ENCODE data around the gene KLHDC4. TPM values are rescaled to one million over a fixed set of nuclear protein-coding genes. Genes with fewer than 3 reads are reported as not detected.
"Not testable (repeated sequence)": the region's sequence is repeated elsewhere in the genome, so short reads cannot be mapped to it uniquely, and the experiment has no call there.

Gene KLHDC4
- polyA plus RNA-seq, 10 donors: 18.3 to 29.1 (median 23.6) TPM

DNA sequence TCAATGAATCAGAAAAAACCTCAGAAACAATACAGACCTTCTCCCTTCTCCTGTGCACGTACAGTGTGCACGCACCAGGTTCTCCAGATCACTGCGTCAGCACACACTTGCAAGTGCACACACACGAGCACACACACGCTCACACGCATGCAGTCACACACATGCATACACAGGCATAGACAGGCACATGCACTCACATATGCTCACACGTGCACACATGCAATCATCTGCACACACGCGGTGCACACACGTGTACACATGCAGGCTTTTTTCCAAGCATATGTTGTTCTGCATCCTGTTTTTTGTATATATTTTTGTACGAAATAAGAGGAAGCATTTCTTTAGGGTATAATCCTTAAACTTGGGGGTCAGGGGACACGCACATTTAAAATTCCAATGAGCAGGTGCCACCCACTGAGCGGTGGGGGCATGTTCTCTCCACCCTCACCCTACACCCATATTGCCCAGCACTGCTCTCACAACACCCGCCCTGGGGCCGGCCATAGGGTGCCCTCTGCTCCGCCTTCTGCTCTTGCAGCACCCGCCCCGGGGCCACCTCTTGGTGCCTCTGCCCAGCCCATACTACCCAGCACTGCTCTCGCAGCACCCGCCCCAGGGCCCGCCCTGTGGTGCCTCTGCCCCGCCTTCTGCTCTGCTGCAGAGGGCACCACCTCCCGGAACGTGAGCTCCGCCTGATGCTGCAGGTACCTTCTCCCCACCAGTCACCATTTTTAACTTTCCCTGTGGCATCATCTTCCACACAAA lies 20.9 kb downstream of the KLHDC4 start:
- no peak for DNase-seq

DNA sequence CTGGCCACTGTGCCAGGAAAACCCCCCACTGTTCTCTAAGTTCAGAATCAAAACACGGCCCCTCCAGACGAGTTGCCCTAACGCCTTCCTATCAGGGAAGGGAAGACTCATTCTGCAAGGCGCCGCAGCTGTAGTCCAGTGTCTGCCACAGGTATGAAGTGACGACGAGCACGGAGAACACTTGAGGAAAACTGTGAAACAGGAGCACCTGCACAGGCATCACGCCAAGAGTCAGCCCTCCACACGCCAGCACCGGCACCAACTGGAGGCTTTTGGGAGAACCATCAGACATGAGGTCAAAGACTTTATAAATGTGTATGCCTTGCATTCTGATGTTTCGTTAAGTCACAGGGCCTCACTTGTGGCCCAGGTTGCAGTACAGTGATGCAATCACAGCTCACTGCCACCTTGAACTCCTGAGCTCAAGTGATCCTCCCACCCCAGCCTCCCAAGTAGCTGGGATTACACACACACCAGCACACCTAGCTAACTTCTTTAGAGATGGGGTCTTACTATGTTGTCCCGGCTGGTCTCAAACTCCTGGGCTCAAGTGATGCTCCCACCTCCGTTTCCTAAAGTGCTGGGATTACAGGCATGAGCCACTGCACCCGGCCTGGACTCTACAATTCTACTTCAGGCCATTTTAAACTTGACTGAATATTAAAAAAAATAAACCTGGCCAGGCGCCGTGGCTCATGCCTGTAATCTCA lies 22.9 kb downstream of the KLHDC4 start:
- DNase-seq: no peak

DNA sequence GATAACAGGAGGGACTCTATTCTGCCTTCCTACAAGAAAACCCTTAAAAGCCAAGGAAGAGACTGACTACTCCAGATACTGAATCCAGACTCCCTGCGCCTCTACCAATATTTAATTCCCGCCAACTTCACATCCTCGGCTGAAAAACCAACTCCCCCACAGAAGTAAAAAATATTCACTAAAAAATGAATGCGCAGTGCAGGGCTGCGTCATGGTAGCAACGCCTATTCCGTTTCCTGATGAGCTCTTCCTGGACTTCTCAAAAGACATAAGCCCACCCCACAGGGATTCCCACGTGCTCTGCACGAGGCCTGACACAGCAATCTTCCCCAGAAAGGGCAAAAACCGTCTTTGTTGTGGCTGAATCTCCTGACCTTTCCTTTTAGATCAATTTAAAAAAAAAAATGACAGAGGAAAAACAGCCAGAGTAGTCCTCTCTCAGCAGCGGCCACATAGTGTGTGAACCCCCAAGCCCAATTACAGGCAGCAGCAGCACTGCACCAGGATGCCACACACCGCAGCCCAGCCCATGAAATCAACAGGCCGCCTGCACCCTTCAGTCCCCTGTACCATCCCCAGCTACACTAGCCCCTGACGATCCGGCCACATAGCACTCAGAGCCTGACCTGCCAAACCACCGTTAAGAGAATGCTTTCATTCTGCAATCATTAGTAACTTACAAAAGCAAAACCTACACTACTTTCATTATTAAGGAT lies 23.9 kb downstream of the KLHDC4 start:
- DNase-seq: no peak

DNA sequence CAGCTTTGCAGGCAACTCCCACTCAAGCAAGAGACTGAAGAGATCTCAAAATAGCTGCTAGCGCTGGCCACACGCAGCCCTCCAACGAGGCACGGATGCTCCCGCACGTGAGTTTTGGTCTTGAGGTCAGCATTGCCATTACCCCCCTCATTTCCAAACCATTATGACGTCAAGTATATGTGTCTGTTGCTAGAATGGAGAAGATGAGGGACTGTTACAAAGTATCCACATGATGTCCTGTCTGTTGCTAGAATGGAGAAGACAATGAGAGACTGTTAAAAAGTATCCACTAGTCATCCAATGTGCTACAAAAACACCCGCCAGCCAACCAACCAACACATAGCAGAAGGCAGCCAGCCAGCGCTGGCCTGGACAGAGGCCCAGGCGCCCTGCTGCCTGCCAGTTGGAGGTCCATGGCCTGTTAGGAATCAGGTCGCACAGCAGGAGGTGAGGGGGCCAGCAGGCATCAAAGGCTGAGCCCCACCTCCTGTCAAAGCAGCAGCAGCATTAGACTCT lies 24.8 kb downstream of the KLHDC4 start:
- no peak for DNase-seq

DNA sequence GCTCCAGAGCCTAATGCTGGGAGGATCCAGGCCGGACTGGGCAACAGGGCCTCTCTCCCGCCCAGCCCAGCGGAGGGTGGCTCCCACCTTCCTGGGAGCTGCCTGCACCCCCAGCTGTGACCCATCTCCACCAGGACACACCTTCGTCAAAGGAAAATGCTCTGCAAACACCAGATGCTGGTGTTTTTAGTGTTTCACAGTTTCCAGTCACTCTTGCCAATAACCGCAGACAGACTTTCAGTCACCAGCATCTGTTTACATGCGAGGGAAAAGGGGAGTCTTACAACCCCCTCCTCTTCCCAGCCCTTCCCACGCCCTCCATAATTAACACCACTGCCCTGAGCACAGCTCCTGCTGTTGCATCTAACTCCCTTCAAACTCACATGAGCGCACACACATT lies 25.3 kb downstream of the KLHDC4 start:
- DNase-seq: peak in 1 of 3 donors; percentile 42

DNA sequence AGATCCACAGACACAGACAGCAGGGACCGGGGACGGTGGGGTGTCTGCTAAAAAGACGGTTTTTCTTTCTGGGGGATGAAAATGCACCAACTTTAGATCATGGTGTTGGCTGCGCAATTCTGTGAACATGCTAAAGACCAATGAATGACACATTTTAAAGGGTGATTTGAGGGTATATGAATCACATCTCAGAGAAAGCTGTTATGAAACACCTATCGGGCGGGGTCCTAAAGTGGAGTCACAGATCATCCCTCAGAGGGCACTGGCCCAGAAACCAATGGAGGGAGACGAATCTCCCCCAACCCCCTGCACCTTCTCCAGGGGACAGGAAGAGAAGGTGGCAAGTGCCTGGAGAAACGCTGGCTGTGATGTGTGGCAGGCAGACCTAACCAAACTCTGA lies 26.0 kb downstream of the KLHDC4 start:
- no peak for DNase-seq

DNA sequence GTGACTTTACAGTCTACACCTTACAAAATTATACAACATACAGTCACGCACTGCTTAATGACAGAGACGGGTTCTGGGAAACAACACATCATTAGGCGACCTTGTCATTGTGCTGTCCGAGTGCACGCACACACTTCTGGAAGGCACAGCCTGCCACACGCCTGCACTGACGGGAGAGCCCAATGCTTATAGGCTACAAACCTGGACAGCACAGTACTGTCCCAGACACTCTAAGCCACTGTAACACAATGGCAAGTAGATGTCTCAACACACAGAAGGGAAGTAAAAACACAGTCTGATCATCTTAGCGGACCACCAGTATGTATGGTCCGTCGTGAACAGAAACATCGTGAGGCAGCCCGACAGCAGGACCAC lies 29.8 kb downstream of the KLHDC4 start:
- no peak for DNase-seq

DNA sequence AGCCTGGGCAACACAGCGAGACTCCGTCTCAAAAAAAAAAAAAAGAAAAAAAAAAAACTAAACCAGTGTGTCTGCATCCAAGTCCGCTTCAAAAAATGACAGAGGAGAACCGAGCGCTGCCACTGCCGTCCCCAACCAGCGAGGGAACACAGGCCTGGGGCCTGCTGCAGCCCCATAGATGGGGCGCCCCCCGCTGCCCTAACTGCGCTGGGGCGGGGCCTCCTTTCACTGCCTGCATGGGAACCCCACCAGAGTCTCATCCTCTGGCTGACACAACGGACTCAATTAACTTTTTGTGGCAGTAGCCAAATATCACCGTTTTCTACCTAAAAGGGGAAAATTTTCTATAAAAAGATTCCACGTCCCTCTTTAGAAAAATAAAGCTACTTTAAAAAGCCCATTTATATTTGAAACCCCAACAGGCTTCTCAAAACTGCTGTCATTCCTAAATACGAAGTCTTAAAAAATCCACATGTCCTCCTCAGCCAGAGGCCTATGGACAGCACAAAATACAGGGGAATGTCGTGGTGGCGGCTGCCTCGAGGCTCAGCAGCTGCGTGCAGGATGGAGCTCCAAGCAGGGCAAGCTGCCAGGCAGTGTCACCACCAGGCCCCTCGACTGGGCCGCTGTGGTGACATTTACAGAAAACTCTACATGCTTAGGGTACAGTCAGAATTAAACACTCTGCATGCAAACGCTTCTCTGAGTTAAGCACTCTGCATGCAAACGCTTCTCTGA lies 30.3 kb downstream of the KLHDC4 start:
- peak in 1 of 3 donors; percentile 25 for DNase-seq

DNA sequence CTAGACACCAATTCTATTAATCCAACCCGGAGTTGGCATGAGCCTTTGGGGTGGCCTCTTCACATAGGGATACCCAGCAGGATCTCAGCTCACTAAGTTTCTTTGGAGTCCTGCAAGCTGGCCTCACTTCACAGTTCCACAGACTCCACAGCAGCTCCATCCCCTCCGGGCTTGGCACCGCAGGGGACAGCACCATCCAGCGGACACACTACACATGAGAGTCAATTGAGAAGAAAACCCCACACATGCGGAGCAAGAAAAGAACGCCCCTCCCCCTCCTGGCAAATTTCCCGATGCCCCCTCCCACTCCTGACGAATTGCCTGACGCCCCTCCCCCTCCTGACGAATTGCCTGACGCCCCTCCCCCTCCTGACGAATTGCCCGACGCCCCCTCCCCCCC lies 31.1 kb downstream of the KLHDC4 start:
- no peak for DNase-seq

DNA sequence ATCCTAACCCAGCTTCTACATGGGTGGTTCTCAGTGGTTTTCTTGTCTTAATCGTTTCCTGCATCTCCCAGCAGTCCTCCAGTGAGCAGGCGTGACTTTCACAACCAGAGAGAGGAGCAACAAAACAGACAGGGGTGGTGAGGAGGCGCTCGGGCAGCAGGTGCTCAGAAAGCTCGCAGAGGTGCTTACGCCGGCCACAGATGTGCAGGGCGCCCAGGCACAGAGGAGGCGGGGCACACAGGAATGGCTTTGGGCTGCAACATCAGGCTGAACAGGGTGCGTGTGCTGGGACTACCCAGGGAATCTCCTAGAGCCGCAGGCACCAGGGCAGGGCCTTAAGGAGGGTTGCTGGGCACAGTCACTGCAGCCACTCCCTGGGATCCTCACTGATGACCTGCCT lies 32.6 kb downstream of the KLHDC4 start:
- no peak for DNase-seq

DNA sequence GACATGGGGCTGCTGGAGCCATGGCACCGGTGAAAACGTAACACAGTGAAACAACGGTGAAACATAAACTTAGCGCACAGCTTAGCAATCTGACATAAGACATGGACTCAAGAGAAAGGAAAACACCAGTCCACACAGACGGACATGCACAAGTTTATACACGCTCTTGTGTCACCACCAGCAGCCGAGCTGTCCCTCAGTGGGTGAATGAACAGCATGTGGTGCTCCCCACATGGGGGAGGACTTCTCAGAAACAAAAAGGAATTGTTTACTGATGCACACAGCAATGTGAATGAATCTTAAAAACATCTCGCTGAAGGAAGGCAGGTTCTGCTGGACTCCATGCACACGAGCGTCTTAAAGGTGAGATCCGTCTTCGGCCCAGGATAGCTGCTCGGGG lies 34.2 kb downstream of the KLHDC4 start:
- DNase-seq: no peak

DNA sequence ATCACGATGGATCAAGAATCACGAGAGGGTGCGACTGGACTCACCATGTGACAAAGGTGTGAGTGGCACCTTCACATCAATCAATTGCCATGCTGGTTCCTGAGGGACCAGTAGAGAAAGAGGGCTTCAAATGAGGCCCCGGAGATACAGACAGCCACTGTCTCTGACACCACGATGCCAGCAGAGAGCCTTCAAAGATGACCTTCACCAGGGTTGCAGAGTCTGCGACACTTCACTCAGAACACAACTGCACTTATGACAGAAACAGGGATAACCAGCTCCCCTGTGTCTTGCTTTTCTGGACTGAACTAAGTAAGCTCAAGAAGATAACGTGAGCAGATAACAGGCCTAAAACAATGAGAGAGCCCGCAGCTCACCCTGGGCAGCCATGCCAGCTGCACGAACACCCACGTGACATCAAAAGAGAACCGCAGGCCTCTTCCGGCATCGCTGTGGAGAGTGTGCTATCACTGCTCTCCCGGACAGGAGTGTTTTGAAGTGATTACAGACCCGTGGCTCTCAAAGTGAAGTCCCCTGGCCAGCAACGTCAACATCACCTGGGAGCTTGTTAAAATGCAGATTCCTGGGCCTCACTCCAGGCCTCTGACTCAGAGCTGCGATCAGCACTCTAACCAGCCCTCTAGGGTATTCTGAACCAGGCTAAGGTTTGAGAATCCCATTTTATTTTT lies 36.4 kb downstream of the KLHDC4 start:
- no peak for DNase-seq

DNA sequence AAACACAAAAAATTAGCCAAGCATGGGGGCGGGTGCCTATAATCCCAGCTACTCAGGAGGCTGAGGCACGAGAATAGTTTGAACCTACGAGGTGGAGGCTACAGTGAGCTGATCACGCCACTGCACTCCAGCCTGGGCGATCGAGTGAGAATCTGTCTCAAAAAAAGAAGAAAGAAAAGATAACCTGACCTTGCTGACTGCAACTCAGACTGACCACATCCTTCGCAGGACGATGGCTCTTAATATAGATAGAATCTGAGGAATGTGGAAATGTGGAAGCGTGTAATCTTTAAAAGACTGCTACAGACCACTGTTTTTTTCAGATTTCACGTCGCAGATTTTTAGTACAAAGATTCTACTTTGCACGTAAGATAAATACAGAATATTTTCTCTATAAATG lies 37.8 kb downstream of the KLHDC4 start:
- no peak for DNase-seq

DNA sequence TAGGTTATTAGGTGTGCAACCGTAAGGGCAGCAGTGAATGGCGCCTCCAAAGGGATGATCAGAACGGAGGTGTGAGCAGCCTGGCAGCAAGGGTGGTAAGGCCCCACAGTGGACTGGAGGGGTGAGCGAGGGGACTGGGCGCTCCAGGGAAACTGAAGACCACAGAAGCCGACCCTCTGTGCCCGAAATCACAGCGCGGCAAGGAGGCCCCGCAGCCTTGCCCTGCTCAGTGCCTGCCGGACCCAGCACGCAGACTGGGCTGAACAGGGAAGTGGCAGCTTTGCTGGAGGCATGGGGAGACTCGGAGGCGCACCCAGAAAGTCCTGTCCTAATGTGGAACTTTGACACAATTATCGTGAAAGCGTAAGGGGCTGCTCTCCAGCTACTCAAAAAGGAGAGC lies 38.4 kb downstream of the KLHDC4 start:
- no peak for DNase-seq

DNA sequence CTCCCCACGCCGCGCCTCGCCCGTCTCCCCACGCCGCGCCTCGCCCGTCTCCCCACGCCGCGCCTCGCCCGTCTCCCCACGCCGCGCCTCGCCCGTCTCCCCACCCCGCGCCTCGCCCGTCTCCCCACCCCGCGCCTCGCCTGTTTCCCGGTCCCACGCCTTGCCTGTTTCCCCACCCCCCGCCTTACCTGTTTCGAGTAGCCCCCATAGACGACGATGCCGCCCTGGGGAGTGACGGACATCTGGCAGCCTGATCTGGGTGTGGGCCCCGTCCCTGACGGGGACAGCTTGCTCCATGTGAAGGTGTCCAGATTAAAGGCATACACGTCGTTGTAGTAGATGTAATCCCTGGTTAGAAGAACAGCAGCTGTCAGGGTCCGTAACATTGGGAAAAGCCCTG lies 39.2 kb downstream of the KLHDC4 start:
- not testable (repeated sequence) for DNase-seq

DNA sequence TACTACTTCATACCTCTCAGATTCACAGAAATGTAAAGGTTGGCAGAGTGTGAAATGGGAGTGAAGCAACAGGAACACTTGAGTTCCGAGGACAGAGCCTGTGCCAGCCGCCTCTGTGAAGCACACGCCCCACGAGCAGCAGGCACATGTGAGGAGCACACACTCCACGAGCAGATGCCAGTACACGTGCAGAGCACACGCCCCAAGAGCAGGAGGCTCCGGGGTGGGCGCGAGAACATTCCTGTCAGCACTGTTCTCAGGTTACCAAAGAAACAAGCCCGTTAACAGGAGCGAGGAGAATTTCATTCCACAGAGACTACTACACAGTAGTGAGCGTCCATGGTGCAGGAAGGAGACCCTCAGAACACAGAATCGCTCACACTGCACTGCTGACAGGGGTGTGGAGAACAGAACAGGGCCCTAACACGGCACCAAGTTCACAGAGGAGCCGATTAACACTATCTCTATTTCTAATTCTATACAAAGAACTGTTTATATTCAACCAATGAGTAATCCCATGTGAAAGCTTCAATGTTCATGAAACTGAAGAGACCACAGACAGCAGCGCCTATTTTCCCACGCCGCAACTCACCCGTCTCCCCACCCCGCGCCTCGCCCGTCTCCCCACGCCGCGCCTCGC lies 40.1 kb downstream of the KLHDC4 start:
- DNase-seq: peak in 1 of 3 donors; percentile 37

DNA sequence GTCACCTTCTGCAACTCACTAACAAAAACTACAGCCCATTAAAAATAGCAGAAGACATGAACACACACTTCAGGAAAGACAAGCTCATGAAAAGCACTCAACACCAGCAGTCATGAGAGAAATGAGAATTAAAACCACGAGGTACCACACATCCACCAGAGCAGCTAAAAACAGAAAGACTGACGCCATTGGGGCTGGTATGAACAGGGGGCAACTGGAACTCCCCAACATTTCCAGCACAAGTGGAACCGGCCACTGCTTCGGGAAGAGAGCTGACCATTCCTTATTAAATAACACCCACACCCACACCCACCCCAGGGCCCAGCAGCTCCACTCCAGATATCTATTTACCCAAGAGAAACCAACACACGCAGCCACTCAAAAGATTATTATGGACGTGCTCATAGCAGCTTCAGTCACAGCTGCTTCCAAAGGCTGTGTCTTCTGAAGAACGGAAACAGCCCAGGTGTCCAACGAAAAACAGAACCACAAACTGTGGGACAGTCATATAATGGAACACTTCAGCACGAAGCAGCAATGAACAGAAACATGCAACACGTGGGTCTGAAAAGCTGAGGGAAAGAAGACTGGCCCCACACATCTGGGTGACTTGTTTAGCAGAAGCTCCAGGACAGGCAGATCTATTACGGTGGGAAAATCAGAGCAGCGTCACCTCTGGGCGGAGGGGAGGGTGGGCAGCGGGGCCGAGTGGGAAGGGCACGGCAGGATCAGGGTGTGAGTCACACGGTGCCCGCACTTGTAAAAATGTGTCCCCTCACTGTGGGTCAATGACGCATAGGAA lies 41.1 kb downstream of the KLHDC4 start:
- no peak for DNase-seq

DNA sequence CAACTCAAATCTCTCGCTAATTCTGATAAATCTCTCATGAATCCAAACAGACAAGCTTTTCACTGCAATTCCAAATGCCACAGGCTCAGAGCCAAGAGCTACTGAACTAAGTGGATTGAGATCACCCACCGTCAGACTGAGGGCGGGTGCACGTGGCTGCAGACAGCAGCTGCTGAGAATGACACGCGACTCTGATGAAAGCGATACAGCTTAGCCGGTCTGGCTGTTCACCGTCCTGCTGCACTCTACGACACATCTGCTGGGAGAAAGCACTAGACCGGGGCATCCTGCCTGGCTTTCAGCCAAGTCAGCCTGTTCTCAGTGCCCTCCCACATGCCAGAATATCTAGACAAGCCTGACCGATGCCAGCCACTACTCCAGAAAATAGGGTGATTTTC lies 42.6 kb downstream of the KLHDC4 start:
- DNase-seq: peak; percentile 56 to 77 (median 73)

DNA sequence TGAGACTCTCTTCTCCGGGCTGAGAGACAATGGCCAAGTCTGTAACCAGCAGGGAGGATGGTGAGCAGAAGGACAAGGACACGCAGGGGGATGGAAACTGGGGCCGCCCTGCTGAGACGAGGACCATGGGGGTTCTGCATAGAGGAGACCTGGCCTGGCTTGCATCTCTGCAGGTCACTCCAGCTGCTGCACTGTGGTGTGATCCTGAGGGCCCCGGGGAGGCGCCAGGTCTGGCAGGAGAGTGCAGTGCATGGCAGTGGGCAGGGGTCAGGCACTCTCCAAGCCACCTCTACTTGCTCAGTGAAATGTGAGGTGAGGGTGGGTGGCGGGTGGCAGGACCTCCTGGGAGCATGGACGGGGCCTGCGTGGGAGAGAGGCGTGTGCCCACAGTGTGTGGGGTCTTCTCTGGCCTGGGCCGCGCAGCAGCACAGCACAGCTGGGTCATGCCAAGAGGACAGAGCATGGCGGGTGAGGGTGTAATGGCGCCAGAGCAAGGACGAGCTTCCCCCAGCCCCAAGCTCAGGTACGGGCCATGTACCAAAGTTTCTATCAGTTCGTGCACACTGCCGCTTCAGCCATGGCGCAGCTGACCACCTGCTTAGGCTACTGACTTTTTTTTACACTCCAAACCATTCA lies 43.1 kb downstream of the KLHDC4 start:
- no peak for DNase-seq

Data from muscle of back (tissue), 11 donors.